Activated T-helper 1 cell treated with Interleukin-2 at 50 U/mL for 16 hours (primary cell): ENCODE measurements around the gene KRTAP20-4.

Experiments used
- DNase-seq: peaks from one replicate; pipeline ENCODE4 v3.0.0-alpha.2; 2020; ENCODE audit warnings: low read depth

Gene KRTAP20-4

DNA sequence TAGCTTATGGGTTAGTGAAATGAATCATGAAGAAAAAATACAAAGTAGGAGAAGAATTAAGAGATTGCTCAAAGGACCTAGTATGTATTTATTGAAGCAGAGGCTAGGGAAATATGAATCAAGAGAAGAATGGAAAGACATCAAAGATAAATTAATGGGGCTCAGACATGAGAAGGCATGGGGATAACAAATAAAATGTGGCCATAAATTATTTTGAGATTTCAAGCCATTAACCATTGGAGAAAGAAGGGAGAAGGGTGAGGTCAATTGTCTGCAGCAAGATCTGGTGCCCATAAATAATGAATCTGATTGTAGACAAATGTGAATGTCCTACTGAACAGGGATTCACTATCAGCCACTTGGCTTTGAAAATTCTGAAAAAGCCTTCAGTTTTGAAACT, 32.5 kb downstream of the KRTAP20-4 start:
- DNase-seq = no peak

GRCh38 chr21:30668776-30669175, 48.3 kb downstream of the KRTAP20-4 start:
- no peak for DNase-seq
